GM19467 (cell line): Measurements from ENCODE around the gene SLC39A2.
"Not testable (repeated sequence)": the region's sequence is repeated elsewhere in the genome, so short reads cannot be mapped to it uniquely, and the experiment has no call there.

Experiments used
- ATAC-seq: cut with Tn5 transposase; IDR thresholded peaks from one replicate; pipeline ENCODE4 v1.9.1; 2021; ENCODE audit warnings: mild to moderate bottlenecking, moderate library complexity; ENCODE audit not compliant: unreplicated experiment

The SLC39A2 gene

GRCh38 chr14:20996521-20996920 is 2.6 kb upstream of the SLC39A2 start:
- ATAC-seq: no peak

GRCh38 chr14:20997115-20997514 is 2.0 kb upstream of the SLC39A2 start:
- no peak for ATAC-seq

- ATAC-seq: no peak
These were observed 1.5 kb upstream of the SLC39A2 start for GRCh38 chr14:20997564-20997963.

GRCh38 chr14:20998139-20998538 is 954 bp upstream of the SLC39A2 start:
- no peak for ATAC-seq

- ATAC-seq: no peak
These were observed 498 bp downstream of the SLC39A2 start for GRCh38 chr14:20999591-20999990.

- no peak for ATAC-seq
These were observed 2.1 kb downstream of the SLC39A2 start for GRCh38 chr14:21001218-21001617.

GRCh38 chr14:21003788-21004346 is 4.8 kb downstream of the SLC39A2 start:
- no peak for ATAC-seq

GRCh38 chr14:21009721-21010120 is 10.6 kb downstream of the SLC39A2 start:
- ATAC-seq: not testable (repeated sequence)

GRCh38 chr14:21011136-21011535 is 12.0 kb downstream of the SLC39A2 start:
- ATAC-seq: no peak

GRCh38 chr14:21014761-21015190 is 15.7 kb downstream of the SLC39A2 start:
- ATAC-seq: no peak

GRCh38 chr14:21015312-21015711 is 16.2 kb downstream of the SLC39A2 start:
- no peak for ATAC-seq

GRCh38 chr14:21016413-21017190 is 17.5 kb downstream of the SLC39A2 start:
- no peak for ATAC-seq

GRCh38 chr14:21017528-21018245 is 18.6 kb downstream of the SLC39A2 start:
- no peak for ATAC-seq

- no peak for ATAC-seq
These were observed 19.2 kb downstream of the SLC39A2 start for GRCh38 chr14:21018286-21018685.

GRCh38 chr14:21018781-21019180 is 19.7 kb downstream of the SLC39A2 start:
- ATAC-seq: no peak

GRCh38 chr14:21019366-21019765 is 20.3 kb downstream of the SLC39A2 start:
- no peak for ATAC-seq

- no peak for ATAC-seq
These were observed 22.0 kb downstream of the SLC39A2 start for GRCh38 chr14:21020977-21021545.

- no peak for ATAC-seq
These were observed 23.6 kb downstream of the SLC39A2 start for GRCh38 chr14:21022686-21023085.

- ATAC-seq: no peak
These were observed 24.1 kb downstream of the SLC39A2 start for GRCh38 chr14:21023174-21023573.

GRCh38 chr14:21023817-21024584 is 24.9 kb downstream of the SLC39A2 start:
- ATAC-seq: no peak
